ENCODE results near the gene LTB4R2.

GRCh38 chr14:24313913-24314312 is 4.0 kb downstream of the LTB4R2 start:
- TF ChIP-seq CTCF (IDR thresholded peaks at IDR 0.05) (no peak), POLR2A (IDR thresholded peaks at IDR 0.05) (no peak)
